ENCODE measurements around the gene LMAN2L. TPM values are rescaled to one million over a fixed set of nuclear protein-coding genes. Genes with fewer than 3 reads are reported as not detected.

Gene LMAN2L
- total RNA-seq, 1 donor from 2014 or later, result 14.2 TPM

- Histone ChIP-seq H3K27me3 (ENCODE audit: control insufficient read depth, insufficient read depth, low read length) (no peaks in the 10 kb centered on the region), H3K36me3 (ENCODE audit: control insufficient read depth, insufficient read depth, low read length) (no peaks in the 10 kb centered on the region), H3K4me3 (ENCODE audit: low read depth, low read length) (no peak overlapping the region)
- TF ChIP-seq, protein P1, sequence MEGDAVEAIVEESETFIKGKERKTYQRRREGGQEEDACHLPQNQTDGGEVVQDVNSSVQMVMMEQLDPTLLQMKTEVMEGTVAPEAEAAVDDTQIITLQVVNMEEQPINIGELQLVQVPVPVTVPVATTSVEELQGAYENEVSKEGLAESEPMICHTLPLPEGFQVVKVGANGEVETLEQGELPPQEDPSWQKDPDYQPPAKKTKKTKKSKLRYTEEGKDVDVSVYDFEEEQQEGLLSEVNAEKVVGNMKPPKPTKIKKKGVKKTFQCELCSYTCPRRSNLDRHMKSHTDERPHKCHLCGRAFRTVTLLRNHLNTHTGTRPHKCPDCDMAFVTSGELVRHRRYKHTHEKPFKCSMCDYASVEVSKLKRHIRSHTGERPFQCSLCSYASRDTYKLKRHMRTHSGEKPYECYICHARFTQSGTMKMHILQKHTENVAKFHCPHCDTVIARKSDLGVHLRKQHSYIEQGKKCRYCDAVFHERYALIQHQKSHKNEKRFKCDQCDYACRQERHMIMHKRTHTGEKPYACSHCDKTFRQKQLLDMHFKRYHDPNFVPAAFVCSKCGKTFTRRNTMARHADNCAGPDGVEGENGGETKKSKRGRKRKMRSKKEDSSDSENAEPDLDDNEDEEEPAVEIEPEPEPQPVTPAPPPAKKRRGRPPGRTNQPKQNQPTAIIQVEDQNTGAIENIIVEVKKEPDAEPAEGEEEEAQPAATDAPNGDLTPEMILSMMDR (IDR thresholded peaks at IDR 0.05; ENCODE audit: insufficient read depth, low read length, poor library complexity, severe bottlenecking), result no peak
- no peak for DNase-seq (ENCODE audit: low read depth)
Measured at GRCh38 chr2:96694816-96695455, 44.9 kb downstream of the LMAN2L start.

- Histone ChIP-seq H3K27me3 (ENCODE audit: control insufficient read depth, insufficient read depth, low read length) (no peaks in the 10 kb centered on the region), H3K36me3 (ENCODE audit: control insufficient read depth, insufficient read depth, low read length) (no peaks in the 10 kb centered on the region), H3K4me3 (ENCODE audit: low read depth, low read length) (no peak overlapping the region)
- TF ChIP-seq, protein P1 (IDR thresholded peaks at IDR 0.05; ENCODE audit: insufficient read depth, low read length, poor library complexity, severe bottlenecking), result no peak
- DNase-seq (ENCODE audit: low read depth), result no peak
Measured at GRCh38 chr2:96694279-96694678, 45.6 kb downstream of the LMAN2L start.

DNA sequence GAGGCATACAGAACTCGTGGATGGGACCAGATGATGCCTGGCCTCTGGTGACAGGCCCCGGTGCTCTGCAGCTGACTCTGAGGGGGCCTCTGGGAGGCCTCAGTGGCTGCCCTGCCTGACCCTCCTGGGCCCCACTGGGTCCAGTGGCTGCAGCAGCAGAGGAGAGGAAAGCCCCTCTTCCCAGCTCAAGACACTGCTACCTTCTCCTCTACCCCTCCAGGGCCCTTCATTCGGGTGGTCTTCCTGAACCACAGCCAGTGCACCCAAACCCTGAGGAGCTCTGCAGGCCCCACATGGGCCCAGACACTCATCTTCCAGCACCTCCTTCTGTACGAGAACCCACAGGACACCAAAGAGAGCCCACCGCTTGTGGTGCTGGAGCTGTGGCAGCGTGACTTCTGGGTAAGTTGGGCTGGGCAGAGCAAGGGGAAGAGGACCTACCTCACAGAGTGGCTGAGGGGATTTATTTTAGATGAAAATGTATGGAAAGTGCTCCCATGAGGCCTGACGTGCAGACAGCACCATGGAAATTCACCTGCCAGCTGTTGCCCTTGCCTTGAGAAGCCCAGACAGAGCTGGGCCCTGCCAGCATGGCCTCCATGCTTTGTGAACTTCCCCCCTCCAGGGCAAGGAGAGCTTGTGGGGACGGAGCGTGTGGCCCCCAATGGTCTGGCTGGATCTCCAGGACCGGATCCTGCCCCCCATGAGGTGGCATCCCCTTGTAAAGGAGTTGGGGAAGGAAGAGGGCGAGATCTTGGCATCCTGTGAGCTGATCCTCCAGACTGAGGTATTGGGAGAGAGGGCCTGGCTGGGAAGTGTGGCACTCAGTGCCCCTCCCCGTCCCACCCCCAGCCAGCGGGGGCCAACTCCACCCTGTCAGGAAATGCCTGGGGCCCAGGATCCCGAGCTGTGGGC is 46.3 kb downstream of the LMAN2L start:
- no peak for DNase-seq (ENCODE audit: low read depth)
- H3K36me3 ChIP-seq (ENCODE audit: control insufficient read depth, insufficient read depth, low read length), result no peaks in the 10 kb centered on the region
- H3K4me3 ChIP-seq (ENCODE audit: low read depth, low read length), result no peak overlapping the region
- TF ChIP-seq, protein P1 (IDR thresholded peaks at IDR 0.05; ENCODE audit: insufficient read depth, low read length, poor library complexity, severe bottlenecking), result no peak
- no peaks in the 10 kb centered on the region for H3K27me3 ChIP-seq (ENCODE audit: control insufficient read depth, insufficient read depth, low read length)

DNA sequence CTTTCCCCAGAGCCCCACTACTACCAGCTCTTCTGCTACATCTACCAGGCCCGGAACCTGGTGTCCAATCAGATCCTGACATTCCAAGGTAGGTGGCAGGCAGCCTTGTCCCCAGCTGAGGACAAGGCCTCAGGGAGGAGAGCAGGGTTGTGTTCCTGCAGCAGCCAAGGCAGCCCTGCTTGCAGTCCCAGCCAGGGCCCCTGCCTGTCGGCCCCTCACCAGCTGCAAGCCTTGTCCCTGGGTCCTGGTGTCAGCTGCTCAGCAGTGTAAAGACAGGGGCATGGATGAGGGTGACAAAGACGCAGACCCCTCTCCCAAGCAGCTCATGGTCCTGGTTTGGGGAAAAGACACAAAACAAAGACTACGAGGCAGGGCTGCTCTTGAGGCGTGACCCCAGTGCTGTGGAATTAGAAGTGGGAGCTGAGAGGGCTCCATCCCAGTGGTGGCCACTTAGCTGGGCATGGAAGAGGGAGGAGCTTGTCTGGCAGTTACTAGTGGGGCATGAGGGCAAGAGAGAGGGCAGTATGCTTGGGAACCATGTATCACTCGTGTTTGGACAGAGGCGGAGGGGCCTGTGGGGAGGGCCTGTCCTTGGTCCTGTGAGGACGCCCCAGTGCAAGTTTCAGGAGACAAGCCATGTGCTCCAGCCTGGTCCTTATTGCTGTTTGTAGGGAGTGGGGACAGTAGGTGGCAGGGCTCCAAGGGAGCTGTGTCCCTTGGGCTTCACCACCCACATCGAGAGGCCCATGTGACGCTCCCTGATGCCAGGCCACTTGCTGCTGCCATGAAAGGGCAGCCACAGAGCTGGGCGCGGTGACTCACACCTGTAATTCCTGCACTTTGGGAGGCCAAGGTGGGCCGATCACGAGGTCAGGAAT is 47.5 kb downstream of the LMAN2L start:
- no peaks in the 10 kb centered on the region for H3K27me3 ChIP-seq (ENCODE audit: control insufficient read depth, insufficient read depth, low read length)
- TF ChIP-seq, protein P1 (IDR thresholded peaks at IDR 0.05; ENCODE audit: insufficient read depth, low read length, poor library complexity, severe bottlenecking), result no peak
- no peaks in the 10 kb centered on the region for H3K36me3 ChIP-seq (ENCODE audit: control insufficient read depth, insufficient read depth, low read length)
- no peak for DNase-seq (ENCODE audit: low read depth)
- H3K4me3 ChIP-seq (ENCODE audit: low read depth, low read length), result no peak overlapping the region

GRCh38 chr2:96691022-96691612 is 48.7 kb downstream of the LMAN2L start:
- DNase-seq (ENCODE audit: low read depth), result no peak
- no peaks in the 10 kb centered on the region for H3K36me3 ChIP-seq (ENCODE audit: control insufficient read depth, insufficient read depth, low read length)
- TF ChIP-seq, protein P1 (IDR thresholded peaks at IDR 0.05; ENCODE audit: insufficient read depth, low read length, poor library complexity, severe bottlenecking), result no peak
- H3K27me3 ChIP-seq (ENCODE audit: control insufficient read depth, insufficient read depth, low read length), result no peaks in the 10 kb centered on the region
- H3K4me3 ChIP-seq (ENCODE audit: low read depth, low read length), result no peak overlapping the region

Data from kidney epithelial cell (primary cell).